Suppressor macrophage treated with lipopolysaccharide for 4 hours (primary cell): ENCODE results near the gene BABAM2.
"Not testable (repeated sequence)": the region's sequence is repeated elsewhere in the genome, so short reads cannot be mapped to it uniquely, and the experiment has no call there.

Experiments used
- DNase-seq: peaks from one replicate; pipeline ENCODE4 v3.0.0-alpha.2; 2020

BABAM2 gene

DNA sequence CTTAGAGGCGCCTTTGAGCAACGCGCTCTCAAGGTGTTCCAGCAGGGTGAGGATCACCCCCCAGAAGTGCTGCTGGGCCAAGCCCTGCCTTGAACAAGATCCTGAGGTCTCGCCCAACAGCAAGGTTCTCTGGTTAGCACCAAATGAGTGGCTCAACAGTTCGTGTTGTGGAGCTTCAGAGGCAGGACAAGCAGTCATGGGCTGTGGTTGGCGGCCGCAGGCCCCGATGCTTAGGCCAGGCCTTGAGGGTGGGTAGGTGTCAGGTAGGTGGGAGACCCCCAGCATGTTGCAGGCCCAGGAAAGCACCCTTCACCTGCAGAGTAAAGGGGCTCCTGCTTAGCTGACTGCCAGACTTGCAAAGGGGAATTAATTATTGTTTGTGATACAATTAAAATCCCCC lies 431.9 kb downstream of the BABAM2 start:
- DNase-seq, result no peak

DNA sequence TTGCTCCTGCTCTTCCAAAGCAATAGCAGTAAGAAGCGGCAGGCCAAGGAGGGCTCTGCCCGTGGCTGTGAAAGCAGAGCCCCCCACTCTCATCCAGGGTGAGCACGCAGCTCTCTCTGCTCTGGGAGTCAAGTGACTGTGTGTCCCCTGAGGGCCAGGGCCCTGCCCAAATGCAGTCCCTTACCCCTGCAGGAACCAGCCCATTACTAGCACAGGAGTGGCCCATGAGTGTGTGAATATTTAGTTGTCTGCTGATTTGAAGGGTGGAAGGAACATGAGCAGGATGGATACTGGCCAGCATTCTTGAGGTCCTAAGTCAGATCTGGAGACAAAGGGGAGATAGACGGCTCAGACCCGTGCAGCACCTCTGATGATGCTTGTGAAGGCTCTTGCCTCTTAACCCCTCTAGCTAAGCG lies 432.5 kb downstream of the BABAM2 start:
- DNase-seq, result no peak

DNA sequence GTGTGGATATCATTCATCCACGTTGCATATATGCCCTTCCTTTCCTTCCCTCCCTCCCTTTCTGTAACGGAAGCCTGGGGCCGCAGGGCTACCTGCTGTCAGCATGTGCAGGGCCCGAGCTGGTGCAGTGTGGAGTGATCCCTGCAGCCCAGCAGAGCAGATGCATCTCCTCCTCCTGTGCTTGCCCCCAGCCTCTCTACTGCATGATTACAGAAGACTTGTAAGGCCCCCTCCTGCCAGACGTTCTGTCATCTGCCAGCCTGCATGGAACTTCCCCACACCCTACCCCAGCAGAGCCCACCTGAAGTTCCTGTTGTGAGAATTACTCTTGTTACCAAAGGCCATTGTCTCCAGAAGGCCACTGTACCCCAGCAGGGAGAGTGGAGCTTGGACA lies 434.6 kb downstream of the BABAM2 start:
- DNase-seq, result no peak

DNA sequence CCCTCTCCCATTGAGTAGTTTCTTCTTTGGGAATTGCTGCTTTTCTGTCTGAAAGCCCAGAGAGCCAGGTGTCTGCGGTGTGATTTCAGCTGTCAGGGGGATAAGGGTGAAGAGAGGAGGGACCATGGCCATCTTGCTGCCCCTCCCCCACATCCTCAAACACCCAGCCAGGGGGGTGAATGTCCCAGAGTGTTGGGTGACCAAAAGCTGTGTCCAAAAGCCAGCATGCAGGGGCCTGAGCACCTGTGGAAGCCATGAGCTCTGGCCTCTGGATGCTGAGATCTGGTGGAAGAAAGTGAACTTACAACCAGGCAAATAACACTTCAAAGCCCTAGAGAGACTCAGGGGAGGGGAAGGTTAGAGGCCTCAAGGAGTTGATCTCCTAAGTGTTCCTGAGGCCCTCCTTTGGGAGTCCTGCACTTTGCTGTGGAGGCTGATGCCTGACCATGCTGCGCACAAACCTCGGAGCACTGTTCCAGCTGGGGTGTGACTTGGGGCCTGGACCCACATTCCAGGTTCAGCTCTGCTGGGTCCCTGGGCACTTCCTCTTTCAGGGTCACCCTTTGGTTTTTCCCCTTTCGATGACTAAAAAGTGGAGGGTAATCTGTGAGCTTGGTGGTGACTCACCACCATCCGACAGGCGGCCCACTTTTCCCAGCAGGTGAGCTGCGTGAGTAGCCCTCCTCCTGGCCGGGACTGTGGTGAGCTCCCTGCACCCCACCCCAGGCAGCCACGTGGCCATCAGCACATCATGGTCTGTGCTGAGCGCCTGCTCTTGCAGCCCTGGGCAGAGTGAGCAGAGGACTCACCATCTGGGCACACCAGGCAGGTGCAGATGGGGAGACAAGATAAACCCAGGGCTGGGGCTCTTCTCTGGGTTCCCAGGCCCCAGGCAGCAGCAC lies 435.3 kb downstream of the BABAM2 start:
- DNase-seq, result peak; percentile 51

DNA sequence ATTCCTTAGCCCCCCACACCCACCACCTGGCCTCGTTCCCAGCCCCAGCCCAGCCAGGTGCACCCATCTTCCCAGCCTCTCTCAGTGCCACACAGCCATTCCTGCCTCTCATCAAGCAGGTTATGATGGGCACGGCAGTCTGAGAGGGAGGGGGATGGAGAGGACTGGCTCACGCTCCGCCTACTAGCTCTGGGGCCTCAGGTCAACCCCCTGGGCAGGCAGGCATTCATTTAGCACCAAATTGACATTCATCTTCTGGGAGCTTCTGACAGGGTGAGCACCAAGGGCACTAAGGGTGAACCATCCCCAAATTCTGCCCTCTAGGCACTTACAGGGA lies 435.9 kb downstream of the BABAM2 start:
- DNase-seq, result no peak

DNA sequence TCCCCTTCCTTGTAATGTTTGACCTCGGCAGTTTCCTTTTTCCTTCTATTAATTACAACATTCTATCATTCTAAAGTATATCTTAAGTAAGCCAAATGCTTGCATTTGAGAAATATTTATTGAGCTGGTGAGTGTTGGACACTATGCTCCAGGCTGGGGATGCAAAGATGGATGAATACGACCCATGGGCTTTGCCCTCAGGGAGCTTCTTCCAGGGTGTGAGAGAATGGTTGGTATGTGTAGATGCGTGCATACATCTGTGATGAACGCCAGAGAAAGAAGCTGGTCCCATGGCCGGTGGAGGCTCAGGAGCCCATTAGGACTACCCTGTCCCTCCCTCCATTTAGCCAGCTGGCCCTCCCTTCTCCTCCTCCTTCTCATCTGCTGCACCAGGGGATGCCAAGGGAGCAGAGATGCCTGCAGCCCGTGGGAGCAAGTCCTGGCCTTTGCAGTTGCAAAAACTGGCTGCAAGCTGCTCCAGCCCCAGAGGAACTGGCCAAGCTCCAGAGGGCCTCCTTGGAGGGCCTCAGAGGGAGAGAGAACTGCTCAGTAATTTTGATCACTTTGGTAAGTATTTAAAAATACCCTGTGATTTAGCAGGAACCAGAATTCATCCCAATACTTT lies 436.5 kb downstream of the BABAM2 start:
- DNase-seq, result no peak

DNA sequence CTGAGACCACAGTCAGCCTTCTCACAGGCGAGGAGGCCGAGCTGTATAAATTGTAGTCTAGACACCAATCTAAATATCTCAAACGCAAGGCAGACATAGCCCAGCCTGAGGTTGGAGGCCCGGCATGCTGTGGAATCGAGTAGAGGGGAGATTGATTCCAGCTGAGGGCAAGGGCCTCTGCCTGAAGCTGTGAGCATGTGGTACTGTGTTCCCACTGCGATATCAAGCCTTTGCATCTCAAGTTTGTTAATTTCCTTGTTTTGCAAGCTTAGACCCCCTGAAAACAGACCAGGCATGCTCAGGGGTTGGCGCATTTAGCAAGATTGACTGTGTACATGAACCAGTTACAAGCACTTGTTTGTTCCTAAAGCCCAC lies 437.0 kb downstream of the BABAM2 start:
- no peak for DNase-seq

DNA sequence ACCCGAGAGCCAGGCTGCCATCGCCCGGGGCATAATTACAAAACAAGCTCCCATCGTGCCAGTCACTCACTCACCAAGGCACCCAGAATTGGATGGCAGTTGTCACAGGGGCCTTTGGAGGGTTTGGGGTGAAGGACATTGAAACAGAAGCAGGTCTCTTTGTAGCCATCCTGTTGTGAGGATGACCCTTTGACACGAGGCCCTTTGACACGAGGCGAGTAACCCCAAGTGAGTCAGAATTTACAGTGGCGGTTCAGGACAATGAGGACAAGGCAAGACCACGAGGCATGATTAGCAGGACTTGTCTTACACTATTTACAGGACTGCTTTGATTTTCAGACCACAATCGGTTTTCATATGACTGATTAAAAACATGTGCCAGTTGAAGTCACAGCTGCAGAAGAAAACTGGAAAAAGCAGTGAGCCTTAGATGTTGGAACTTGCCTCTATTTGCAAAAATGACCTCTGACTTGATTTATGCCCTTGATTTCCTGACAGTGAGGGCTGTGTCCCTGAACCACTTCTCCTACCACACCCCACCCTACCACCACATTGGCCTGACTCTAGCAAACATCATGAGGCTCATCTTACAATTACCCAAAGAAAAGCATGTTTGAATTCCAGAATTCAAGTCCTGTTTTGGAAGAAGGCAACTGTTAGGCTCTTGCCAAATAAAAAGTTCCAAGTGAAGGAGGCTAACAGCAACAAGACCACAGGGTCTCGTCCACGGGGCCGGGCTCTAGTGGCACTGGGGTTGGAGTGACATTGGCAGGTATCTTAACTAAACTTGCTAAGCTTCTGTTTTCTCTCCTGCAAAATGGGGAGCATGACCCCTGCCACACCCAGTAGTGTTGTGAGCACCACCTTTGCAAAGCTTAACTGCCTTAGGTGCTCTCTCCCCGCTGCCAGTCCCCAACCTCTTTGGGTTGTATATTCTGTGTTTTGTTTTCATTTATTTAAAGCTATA lies 437.7 kb downstream of the BABAM2 start:
- DNase-seq, result peak; percentile 35

DNA sequence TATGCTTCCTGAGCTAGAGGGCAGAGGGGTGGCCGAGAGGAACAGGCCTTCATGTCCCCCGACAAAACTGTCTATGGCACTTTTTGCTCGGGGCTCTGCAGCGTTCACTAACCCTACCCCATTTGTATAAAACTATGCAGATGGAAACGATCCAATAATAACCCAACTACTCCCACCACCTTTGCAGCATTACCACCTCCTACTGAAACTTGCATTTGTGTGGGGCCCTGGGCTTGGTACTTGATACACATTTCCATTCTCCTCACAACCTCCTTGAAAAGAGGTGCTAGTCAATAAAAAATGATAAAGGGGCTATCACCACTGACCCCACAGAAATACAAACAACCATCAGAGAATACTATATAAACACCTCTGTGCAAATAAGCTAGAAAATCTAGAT lies 438.7 kb downstream of the BABAM2 start:
- DNase-seq, result no peak

DNA sequence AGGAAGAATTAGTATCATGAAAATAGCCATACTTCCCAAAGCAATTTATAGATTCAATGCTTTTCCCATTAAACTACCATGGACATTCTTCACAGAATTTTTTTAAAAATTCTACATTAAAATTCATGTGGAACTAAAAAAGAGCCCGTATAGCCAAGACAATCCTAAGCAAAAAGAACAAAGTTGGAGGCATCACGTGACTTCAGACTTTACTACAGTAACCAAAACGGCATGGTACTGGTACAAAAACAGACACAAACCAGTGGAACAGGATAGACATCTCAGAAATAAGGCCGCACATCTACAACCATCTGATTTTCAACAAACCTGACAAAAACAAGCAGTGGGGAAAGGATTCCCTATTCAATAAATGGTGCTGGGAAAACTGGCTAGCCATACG lies 440.2 kb downstream of the BABAM2 start:
- DNase-seq, result not testable (repeated sequence)

DNA sequence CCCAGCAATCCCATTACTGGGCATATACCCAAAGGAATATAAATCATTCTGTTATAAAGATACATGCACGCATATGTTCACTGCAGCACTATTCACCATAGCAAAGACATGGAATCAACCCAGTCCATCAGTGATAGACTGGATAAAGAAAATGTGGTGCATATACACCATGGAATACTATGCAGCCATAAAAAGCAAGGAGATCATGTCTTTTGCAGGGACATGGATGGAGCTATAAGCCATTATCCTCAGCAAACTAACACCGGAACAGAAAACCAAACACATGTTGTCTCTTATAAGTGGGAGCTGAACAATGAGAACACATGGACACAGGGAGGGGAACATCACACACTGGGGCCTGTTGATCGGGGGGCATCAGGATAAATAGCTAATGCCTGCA lies 441.3 kb downstream of the BABAM2 start:
- not testable (repeated sequence) for DNase-seq

DNA sequence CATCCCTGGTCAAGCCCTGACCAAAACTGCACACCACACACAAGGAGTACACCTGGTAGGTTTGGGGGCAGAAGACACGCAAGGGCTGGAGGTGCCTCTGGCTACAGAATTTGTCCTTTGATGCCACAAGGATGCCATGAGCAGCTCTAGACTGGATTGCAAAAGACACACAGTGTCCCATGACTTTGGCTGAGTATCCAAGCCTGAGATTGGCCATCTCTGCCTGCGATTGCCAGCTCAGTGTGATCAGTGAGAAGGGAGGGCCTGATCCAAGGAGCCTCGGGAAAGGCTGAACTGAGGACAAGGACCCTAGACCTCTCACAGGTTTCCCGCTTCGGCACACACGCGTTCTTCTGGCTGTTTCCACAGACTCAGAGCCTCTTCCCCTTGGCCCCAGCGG lies 442.2 kb downstream of the BABAM2 start:
- DNase-seq, result no peak

DNA sequence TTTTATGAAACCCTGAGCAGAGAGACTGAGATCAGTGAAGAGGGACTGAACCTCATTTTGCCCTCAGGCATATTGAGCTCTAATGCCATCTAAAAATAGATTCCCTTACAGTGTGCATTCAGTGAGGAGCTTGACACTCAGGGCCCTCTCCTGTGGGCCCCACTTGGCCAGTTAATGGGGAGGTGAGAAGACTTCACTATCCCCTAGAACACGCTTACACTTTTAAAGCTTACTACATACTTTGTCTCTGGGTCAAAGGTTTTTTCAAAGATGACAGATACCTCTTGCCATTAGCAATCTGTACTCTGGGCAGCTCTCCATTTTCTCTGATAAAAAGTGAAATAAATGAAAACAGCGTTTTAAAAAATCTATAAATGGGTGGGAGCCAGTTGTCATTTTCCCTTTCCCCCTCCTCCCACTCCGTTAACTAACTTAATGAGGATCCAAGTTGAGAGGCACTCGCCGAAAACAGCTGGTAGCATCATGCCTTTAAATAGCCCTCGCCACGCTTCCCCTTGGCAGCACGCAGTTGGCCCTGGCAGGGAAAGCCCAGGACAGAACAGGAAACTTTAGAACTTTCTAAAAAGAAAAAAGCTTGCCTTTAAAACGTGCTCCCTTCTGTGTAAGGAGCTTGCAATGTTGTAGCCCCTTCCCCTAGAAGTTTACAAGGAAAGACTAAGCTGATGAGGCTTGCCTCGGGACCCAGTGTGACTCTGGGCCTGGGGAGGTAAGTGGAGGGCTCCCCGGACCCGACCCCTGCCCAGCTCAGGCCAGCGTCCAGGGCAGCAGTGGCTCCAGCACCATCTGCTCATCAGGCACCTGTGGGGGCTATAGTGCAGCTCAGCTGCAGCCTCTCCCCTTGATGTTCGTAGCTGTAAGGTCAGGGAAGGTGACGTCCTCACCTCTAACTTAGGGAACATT lies 443.3 kb downstream of the BABAM2 start:
- peak; percentile 61 for DNase-seq

DNA sequence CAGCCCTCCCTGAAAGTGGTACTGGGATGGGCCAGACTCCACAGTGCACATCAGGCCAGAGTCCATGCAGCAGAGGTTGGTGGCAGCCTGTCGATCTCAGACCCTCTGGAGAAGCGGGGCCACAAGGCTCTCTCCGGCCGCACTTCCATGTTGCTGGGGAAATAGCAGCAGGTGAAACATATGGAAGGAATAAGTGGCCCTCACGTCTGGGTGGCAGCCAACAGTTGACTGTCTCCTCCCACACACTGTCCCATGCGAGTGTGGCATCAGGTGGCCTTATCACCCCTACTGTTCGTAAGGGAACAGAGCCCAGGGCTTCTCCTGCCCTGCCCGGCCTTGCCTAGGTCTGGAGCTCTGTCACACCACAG lies 444.0 kb downstream of the BABAM2 start:
- no peak for DNase-seq

DNA sequence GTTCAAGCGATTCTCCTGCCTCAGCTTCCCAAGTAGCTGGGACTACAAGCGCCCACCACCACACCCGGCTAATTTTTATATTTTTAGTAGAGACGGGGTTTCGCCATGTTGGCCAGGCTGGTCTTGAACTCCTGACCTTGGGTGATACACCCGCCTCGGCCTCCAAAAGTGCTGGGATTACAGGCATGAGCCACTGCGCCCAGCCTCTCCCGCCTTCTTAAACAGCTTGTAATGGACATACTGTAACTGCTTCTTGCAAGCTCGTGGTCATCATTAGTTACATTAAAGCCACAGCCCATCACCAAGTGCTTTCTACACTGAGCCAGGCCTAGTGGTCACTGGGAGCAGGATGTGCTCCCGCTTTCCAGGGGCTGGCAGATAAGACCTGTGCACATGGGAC lies 444.7 kb downstream of the BABAM2 start:
- not testable (repeated sequence) for DNase-seq

DNA sequence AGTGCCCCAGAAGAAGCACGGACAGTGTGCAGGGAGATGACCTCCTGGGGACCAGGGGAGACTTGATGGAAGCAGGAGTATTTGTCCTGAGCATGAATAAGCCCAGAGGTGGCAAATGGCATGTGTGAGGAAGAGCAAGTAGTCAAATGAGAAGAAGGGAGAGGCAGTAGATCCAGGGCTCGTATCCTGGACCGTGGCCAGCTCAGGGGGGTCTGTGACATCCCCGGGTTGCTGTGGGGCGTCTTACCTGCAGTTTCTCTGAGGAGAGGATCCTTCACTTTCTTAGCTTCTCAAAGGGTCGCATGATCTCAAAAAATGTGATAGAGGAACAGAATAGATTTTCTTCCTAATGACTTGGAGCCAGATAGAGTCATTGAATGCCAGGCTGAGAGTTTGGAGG lies 445.1 kb downstream of the BABAM2 start:
- no peak for DNase-seq

DNA sequence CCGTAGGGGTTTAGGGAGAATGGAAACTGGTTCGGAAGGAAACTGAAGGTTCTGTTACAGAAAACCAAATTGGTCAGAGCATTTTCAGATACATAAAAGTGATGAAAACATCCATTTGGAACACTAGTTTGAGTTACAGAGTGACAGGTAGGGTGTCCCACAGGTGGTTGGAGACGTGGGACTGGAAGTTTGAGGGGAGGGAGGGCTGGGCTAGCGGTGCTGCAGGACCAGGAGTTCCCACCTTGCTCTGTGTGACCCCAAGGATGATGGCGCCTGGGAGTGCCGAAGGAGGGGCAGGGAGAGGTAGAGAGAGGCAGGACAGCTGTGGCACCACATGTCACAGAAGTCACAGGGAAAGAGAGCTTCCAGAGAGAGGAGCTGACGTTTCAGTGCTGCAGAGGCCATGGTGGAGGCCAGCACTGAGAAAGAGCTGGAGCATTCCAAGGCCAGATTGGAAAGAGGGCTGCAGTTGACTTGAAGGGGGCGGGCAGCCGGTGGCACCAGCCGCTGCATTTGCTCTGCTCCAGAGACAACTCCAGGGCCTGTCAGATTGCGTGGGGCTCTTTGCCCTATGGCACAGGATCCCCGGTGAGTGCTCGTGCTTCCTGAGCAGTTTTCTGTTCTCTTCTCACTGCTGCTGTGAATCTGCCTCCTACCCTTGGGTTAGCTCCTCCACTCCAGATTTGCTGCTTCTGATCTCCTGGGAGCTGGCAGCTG lies 445.9 kb downstream of the BABAM2 start:
- no peak for DNase-seq

DNA sequence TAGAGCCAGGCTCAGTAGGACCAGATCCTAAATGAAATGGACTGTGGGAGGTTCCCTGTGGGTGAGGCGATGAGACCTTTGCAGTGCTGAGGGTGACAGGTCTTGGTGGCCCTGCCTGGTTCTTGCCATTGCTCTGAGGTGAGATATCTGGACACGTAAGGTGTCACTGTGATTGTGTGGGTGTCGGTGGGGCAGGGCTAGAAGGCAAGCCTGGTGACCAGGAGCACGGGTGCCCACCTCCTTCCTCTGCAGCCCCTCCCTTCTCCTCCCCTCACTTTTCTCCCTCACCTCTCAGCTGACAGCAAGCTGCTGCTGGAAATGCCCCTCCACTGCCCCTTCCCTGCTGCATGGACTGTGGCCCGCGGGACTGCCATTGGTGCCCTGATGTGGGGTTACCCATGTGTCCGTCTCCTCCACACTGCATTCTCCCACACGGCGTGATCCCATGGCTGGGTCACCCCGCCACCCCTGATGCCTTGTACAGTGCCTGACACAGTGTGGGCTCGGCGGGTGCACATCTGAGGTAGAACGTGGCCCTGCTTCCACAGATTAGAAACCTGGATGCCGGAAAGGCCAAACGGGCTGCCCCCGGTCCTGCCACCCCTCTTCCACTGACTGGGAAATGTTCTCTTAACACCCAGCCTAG lies 446.6 kb downstream of the BABAM2 start:
- DNase-seq, result no peak

DNA sequence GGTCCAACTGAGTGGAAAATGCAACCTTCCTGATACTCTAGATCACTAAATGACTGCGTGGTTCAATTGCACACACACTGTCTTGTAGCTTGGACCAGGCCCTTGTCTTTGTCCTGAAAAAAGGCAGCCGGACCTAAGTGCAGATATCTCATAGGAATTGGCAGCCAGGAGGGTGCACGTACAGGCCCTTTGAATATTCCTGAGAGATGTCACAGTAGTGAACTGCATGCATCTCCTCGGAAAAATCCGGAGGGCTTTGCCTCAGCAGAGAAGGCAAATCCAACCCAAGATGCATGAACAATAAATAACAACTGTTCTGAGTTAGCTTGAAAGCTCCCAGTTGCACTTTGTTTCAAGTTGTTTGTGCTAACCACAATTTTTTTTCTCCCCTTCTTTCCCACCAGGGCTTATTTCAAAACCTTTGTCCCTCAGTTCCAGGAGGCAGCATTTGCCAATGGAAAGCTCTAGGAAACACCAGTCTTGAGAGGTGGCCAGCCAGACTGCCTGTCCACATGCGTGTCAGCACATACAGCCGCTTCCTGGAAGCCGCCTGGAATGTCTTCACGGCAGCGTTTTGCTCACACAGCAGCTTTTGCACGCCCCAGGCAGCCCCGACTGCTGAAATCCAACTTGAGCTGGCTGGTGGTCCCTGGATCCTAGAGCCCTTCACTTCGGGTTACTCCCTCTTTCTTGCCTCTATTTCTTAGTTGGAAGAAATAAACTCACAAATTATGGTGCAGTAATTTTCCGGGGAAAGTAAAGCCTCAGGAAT lies 447.7 kb downstream of the BABAM2 start:
- DNase-seq, result no peak

DNA sequence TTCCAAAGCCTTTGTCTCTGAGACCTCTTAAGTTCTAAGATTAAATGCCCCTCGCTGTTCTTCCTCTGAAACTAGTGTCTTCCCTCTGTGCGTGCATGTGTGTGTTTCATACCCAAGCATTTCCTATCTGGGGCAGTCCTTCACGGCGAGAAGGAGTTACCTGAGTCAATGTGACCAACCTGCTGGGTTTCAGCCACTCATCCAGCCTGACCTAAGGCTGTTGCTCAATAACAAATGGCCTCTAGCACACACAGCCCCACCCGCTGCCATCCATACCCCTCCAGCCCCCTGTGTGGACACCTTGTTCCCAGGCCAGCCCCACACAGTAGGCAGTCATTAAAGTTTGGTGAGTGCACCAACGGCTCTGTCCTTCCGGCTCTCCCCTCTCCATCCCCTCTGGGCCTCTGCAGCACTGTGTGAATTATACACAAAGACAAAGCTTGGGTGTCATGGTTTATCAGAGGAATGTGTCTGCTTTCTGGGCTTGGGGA lies 448.3 kb downstream of the BABAM2 start:
- no peak for DNase-seq
